SK-N-SH (cell line): ENCODE results near the gene ZNF341. TPM values are rescaled to one million over a fixed set of nuclear protein-coding genes. Genes with fewer than 3 reads are reported as not detected.

Experiments used
- CTCF ChIA-PET: fragments of 300-600, 350-600 bp; formaldehyde crosslinking; extraction: SDS; loops from one replicate; lab custom pipeline; 2021; lab: Yijun Ruan, JAX
- POLR2A ChIA-PET: fragments of 350-600 bp; sonication (Branson Sonifier 250); formaldehyde crosslinking; extraction: SDS; loops from one replicate; lab custom pipeline; 2020; ENCODE audit warnings: antibody characterized with exemption, inconsistent platforms; lab: Yijun Ruan, JAX
- DNase-seq: peaks from one replicate; pipeline ENCODE4 v3.0.0; 2012
- H2AFZ ChIP-seq: fragments of 200-600 bp; sonication (generic); 2 replicates; pipeline ENCODE4 v1.8.1; 2016; ENCODE audit warnings: antibody characterized with exemption, mild to moderate bottlenecking, low read depth
- H3F3A ChIP-seq: fragments of 200-600 bp; sonication (generic); replicated peaks from 2 replicates; pipeline ENCODE3; 2016; ENCODE audit warnings: antibody characterized with exemption, mild to moderate bottlenecking; ENCODE audit not compliant: insufficient read depth
- H3K27ac ChIP-seq, 2 experiments: fragments of 200-500 bp in 1 of 2; fragments of 200-600 bp in 1 of 2; sonication (Bioruptor generic) in 1 of 2; sonication (generic), shearing (Covaris generic) in 1 of 2; 2 replicates each; pipeline versions ENCODE4 v1.5.1 to v1.6.1; 2014 to 2016; ENCODE audit warnings: low read depth in 2 of 2, inconsistent platforms in 1 of 2, low read length in 1 of 2, mild to moderate bottlenecking in 1 of 2, mixed read lengths in 1 of 2
- H3K27me3 ChIP-seq: fragments of 200-600 bp; sonication (generic), shearing (Covaris generic); 2 replicates; pipeline ENCODE4 v1.6.1; 2016; ENCODE audit warnings: mixed run types; ENCODE audit not compliant: insufficient read depth
- H3K36me3 ChIP-seq, 2 experiments: fragments of 200-500 bp in 1 of 2; fragments of 200-600 bp in 1 of 2; sonication (Bioruptor generic) in 1 of 2; sonication (generic) in 1 of 2; replicated peaks in 1 of 2; 2 replicates each; pipeline versions ENCODE3 to v1.5.1; 2014 to 2016; ENCODE audit warnings: low read length in 1 of 2, mild to moderate bottlenecking in 1 of 2; ENCODE audit not compliant: insufficient read depth in 2 of 2, control insufficient read depth in 1 of 2
- H3K4me1 ChIP-seq, 2 experiments: fragments of 200-500 bp in 1 of 2; fragments of 200-600 bp in 1 of 2; sonication (Bioruptor generic) in 1 of 2; sonication (generic), shearing (Covaris generic) in 1 of 2; 2 replicates each; pipeline versions ENCODE4 v1.5.1 to v1.6.1; 2014 to 2016; ENCODE audit warnings: low read depth in 1 of 2, low read length in 1 of 2, mixed run types in 1 of 2; ENCODE audit not compliant: insufficient read depth in 2 of 2, control insufficient read depth in 1 of 2
- H3K4me2 ChIP-seq: fragments of 200-600 bp; sonication (generic), shearing (Covaris generic); 2 replicates; pipeline ENCODE4 v1.6.1; 2017; ENCODE audit warnings: mixed run types
- H3K4me3 ChIP-seq, 2 experiments: fragments of 200-500 bp in 1 of 2; fragments of 200-600 bp in 1 of 2; sonication (Bioruptor generic) in 1 of 2; sonication (generic), shearing (Covaris generic) in 1 of 2; 2 replicates each; pipeline versions ENCODE4 v1.5.1 to v1.8.1; 2014 to 2016; ENCODE audit warnings: low read depth in 2 of 2, inconsistent platforms in 1 of 2, low read length in 1 of 2, mild to moderate bottlenecking in 1 of 2, mixed read lengths in 1 of 2, moderate library complexity in 1 of 2
- H3K79me2 ChIP-seq: fragments of 200-600 bp; sonication (generic); 2 replicates; pipeline ENCODE4 v1.8.1; 2017; ENCODE audit warnings: mild to moderate bottlenecking; ENCODE audit not compliant: insufficient read depth
- H3K9ac ChIP-seq: fragments of 200-600 bp; sonication (generic); 2 replicates; pipeline ENCODE4 v1.6.1; 2017; ENCODE audit warnings: mixed run types
- H3K9me2 ChIP-seq: fragments of 200-600 bp; sonication (generic); 2 replicates; pipeline ENCODE4 v1.6.1; 2017; ENCODE audit warnings: mixed run types
- H3K9me3 ChIP-seq: fragments of 200-600 bp; sonication (generic); 2 replicates; pipeline ENCODE4 v1.6.1; 2017; ENCODE audit warnings: mixed run types, mild to moderate bottlenecking, moderate library complexity
- H4K20me1 ChIP-seq: fragments of 200-600 bp; sonication (generic); 2 replicates; pipeline ENCODE4 v1.6.1; 2017; ENCODE audit warnings: mild to moderate bottlenecking, mixed run types; ENCODE audit not compliant: insufficient read depth
- ELF1 ChIP-seq: IDR thresholded peaks from 2 replicates; pipeline ENCODE4 v1.4.0; 2012
- FOXM1 ChIP-seq: IDR thresholded peaks from 2 replicates; pipeline ENCODE4 v1.4.0; 2012; ENCODE audit warnings: low read depth, mild to moderate bottlenecking
- GABPA ChIP-seq: IDR thresholded peaks from 2 replicates; pipeline ENCODE4 v1.4.0; 2012; ENCODE audit warnings: low read depth, mild to moderate bottlenecking
- GATA2 ChIP-seq: sonication (generic); formaldehyde crosslinking; IDR thresholded peaks from 2 replicates; pipeline ENCODE4 v1.5.0; 2020; ENCODE audit warnings: mild to moderate bottlenecking, missing genetic modification reagents
- JUND ChIP-seq: IDR thresholded peaks from 2 replicates; pipeline ENCODE4 v1.4.0; 2012
- NFIC ChIP-seq: IDR thresholded peaks from 2 replicates; pipeline ENCODE4 v1.4.0; 2012; ENCODE audit warnings: borderline replicate concordance
- POLR2AphosphoS5 ChIP-seq: IDR thresholded peaks from 2 replicates; pipeline ENCODE4 v1.6.1; 2012; ENCODE audit warnings: low read depth, low read length
- RAD21 ChIP-seq: IDR thresholded peaks from 2 replicates; pipeline ENCODE4 v1.6.1; 2012; ENCODE audit warnings: mild to moderate bottlenecking, low read length
- RFX5 ChIP-seq: IDR thresholded peaks from 2 replicates; pipeline ENCODE4 v1.6.1; 2012; ENCODE audit warnings: mild to moderate bottlenecking, improper control_type of control experiment, low read length
- SMC3 ChIP-seq: IDR thresholded peaks from 2 replicates; pipeline ENCODE4 v1.6.1; 2012; ENCODE audit warnings: low read depth, low read length, improper control_type of control experiment
- TAF1 ChIP-seq: IDR thresholded peaks from 2 replicates; pipeline ENCODE4 v1.6.1; 2012; ENCODE audit warnings: low read depth, mild to moderate bottlenecking, low read length, moderate library complexity, borderline replicate concordance
- TEAD4 ChIP-seq: IDR thresholded peaks from 2 replicates; pipeline ENCODE4 v1.4.0; 2012; ENCODE audit warnings: mild to moderate bottlenecking, borderline replicate concordance; ENCODE audit not compliant: insufficient read depth
- USF1 ChIP-seq: IDR thresholded peaks from 2 replicates; pipeline ENCODE4 v1.4.0; 2012; ENCODE audit warnings: low read depth, borderline replicate concordance
- ZBTB33 ChIP-seq: IDR thresholded peaks from 2 replicates; pipeline ENCODE4 v1.4.0; 2012; ENCODE audit warnings: low read depth, borderline replicate concordance
- WGBS: methylation state at CpG from one replicate; pipeline ENCODE4 v1.1.6; 2017; ENCODE audit warnings: low lambda C conversion rate; 5-methylcytosine and 5-hydroxymethylcytosine counted together
- polyA plus RNA-seq, 3 experiments: library from polyadenylated mRNA; depleted of rRNA; stranded (reverse); fragments of >200 nt; gene quantifications; 2 replicates each; pipeline ENCODE4 v1.2.3, GENCODE V29; 2012
- TF ChIP-seq, protein P1 (sequence below): fragments of 150-350 bp; IDR thresholded peaks from 2 replicates; pipeline ENCODE4 v1.6.1; 2016; ENCODE audit warnings: mild to moderate bottlenecking, low read depth, low read length

ZNF341 gene
- polyA plus RNA-seq, 1 of the 3 experiments (the other 2 are of a cell fraction): 3.2 TPM

- Histone ChIP-seq H3K27ac (no peak overlapping the region), H2AFZ (no peak overlapping the region), H4K20me1 (no peaks in the 10 kb centered on the region), H3K36me3 (no peaks in the 10 kb centered on the region), H3K9me2 (no peaks in the 10 kb centered on the region), H3K27me3 (no peaks in the 10 kb centered on the region), H3K4me1 (peaks cover 0 to 7% of the 10 kb centered on the region in 2 experiments; a peak in 1 of 4 replicates), H3K9me3 (no peaks in the 10 kb centered on the region), H3K4me2 (no peak overlapping the region), H3K9ac (no peak overlapping the region), H3K4me3 (no peak overlapping the region), H3F3A (no peaks in the 10 kb centered on the region), H3K79me2 (peaks cover 11% of the 10 kb centered on the region; the same call in 1 of the 2 replicates)
- TF ChIP-seq ZBTB33 (no peak), RFX5 (no peak), GATA2 (CRISPR knock-in tag) (no peak), SMC3 (no peak), ELF1 (no peak), FOXM1 (no peak), TEAD4 (no peak)
- TF ChIP-seq, protein P1, sequence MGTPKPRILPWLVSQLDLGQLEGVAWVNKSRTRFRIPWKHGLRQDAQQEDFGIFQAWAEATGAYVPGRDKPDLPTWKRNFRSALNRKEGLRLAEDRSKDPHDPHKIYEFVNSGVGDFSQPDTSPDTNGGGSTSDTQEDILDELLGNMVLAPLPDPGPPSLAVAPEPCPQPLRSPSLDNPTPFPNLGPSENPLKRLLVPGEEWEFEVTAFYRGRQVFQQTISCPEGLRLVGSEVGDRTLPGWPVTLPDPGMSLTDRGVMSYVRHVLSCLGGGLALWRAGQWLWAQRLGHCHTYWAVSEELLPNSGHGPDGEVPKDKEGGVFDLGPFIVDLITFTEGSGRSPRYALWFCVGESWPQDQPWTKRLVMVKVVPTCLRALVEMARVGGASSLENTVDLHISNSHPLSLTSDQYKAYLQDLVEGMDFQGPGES: no peak
- CTCF ChIA-PET: interaction anchor here (1.1 kb wide), 1 partner anchor 50 kb away, joined by 3 read pairs; the partner anchor contains the start of gene ACTL10
- POLR2A ChIA-PET: no interaction called here
- 78% methylated on average over 2 of the region's 2 CpGs for WGBS
- no peak for DNase-seq
These were observed 15.3 kb upstream of the ZNF341 start for GRCh38 chr20:33716498-33716897.

- H3K4me1 ChIP-seq: peaks cover 0 to 7% of the 10 kb centered on the region in 2 experiments; a peak in 1 of 4 replicates
- no peaks in the 10 kb centered on the region for H3K27me3 ChIP-seq
- peaks cover 11% of the 10 kb centered on the region; the same call in 1 of the 2 replicates for H3K79me2 ChIP-seq
- no peaks in the 10 kb centered on the region for H3F3A ChIP-seq
- H4K20me1 ChIP-seq: no peaks in the 10 kb centered on the region
- H3K9ac ChIP-seq: peak overlapping the region; percentile 57
- peak overlapping the region; percentile 88 for H2AFZ ChIP-seq
- TF ChIP-seq GABPA: no peak
- no peak for TF ChIP-seq POLR2AphosphoS5
- TF ChIP-seq USF1: no peak
- TF ChIP-seq JUND: no peak
- TF ChIP-seq RAD21: no peak
- TF ChIP-seq RFX5: no peak
- TF ChIP-seq ELF1: no peak
- TF ChIP-seq TAF1: no peak
- no peak for TF ChIP-seq GATA2 (CRISPR knock-in tag)
- no peak for TF ChIP-seq ZBTB33
- no peak for TF ChIP-seq FOXM1
- TF ChIP-seq NFIC: no peak
- no peak for TF ChIP-seq TEAD4
- H3K36me3 ChIP-seq: no peaks in the 10 kb centered on the region
- H3K4me3 ChIP-seq: peak overlapping the region; percentile 78 to 84
- DNase-seq: no peak
- WGBS: 42% methylated on average over 13 of the region's 13 CpGs
- CTCF ChIA-PET: interaction anchor here (1.0 to 2.1 kb wide), 4 partner anchors 10 to 51 kb away, joined by 3 to 9 read pairs (median 5); partner anchors contain the start of gene ZNF341
- POLR2A ChIA-PET: interaction anchor here (0.5 to 1.5 kb wide), 6 partner anchors 12 to 644 kb away, joined by 3 to 7 read pairs (median 4); partner anchors contain the start of genes ITCH and ZNF341
- H3K27ac ChIP-seq: peak overlapping the region in 1 of 2 experiments; percentile 54; a peak in 3 of 4 replicates
- H3K9me2 ChIP-seq: no peaks in the 10 kb centered on the region
- H3K9me3 ChIP-seq: no peaks in the 10 kb centered on the region
- H3K4me2 ChIP-seq: peak overlapping the region; percentile 79
These were observed 12.4 kb upstream of the ZNF341 start for GRCh38 chr20:33719277-33719988.
